ENCODE measurements around the gene FOXI1.

DNA sequence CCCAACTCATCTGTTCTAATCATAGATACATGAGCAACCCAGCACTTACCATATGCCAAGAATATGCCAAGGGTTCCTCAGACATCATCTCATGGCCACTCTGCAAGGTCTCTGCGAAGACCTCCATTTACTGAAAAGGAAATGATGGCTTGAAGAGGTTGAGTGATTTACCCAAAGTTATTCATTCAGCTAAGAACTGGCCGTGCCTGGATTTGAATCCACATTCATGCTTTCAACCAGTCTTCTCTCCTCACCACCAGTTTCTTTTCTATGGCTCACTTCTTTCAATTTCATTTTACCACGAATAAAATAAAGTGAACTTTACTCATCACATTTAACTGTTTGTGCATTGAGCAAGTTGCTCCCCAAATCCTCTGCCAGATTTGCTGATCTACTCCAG is 27.2 kb upstream of the FOXI1 start:
- TF ChIP-seq HDGF (IDR thresholded peaks at IDR 0.05; ENCODE audit: borderline replicate concordance) (no peak), BHLHE40 (IDR thresholded peaks at IDR 0.05; ENCODE audit: borderline replicate concordance) (no peak)
